KG1 (cell line): ENCODE results near the gene FSD2.
"Not testable (repeated sequence)": the region's sequence is repeated elsewhere in the genome, so short reads cannot be mapped to it uniquely, and the experiment has no call there.

ENCODE experiments used
- DNase-seq: peaks from one replicate; lab custom pipeline; 2025; lab: John Stamatoyannopoulos, UW

The FSD2 gene

DNA sequence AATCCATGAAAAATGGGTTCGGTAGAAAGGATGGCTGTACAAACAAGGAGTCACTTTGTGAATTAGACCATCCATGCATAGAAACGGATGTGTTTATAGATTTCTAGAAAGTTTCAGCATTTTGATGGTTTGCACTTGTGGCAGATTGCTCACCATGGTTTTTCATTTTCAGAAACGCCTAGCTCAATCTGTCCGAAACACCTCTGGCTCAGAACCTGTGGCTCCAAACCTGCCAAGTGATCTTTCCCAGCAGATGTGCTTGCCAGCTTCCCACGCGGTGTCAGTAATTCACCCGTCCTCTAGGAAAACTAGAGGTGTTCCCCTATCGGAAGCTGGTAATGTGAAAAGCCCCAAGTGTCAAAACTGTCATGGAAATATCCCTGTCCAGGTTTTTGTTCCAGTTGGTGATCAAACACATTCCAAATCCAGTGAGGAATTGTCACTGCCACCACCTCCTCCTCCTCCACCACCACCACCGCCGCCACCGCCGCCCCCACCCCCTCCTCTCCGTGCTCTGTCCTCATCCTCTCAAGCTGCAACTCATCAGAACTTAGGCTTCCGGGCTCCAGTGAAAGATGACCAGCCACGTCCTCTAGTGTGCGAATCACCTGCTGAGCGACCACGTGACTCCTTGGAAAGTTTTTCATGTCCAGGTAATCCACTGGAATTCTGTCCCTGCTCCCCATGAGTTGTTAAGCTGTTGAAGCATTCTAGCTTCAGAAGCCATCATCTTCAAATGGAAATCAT lies 24.7 kb upstream of the FSD2 start:
- no peak for DNase-seq

DNA sequence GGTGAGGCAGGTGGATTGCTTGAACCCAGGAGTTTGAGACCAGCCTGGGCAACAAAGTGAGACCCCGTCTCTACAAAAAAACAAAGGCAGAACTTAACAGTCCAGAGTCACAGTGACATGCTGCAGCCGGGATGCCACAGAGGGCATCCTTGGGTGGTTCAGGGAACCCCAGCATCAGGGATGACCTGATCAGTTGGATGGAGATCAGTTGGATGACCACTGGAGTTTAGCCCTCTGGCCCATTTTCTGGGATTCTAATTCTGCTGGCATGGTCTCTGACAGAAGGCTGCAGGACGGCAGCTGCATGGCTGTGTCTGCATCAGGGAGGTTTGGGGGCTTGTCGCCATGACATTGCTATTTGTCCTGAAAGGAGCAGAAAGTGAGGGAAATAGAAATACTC lies 23.4 kb upstream of the FSD2 start:
- no peak for DNase-seq

DNA sequence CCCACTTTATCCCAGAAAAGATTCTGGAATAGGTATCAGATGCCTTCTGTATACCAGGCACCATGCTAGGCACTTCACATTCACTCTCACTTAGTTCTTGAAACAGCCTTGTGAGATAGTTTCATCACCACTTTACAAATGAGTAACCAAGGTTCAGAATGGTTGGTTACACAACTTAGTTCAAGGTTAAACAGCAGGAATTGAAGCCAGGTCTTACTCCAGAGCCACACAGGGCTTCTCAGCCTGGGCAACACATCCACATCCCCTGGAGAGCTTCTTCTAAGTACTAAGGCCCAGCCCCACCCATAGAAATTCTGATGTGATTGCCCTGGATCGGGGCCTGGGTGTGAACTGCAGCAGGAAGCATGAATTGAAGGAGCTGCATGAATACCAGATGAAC lies 22.2 kb upstream of the FSD2 start:
- DNase-seq: no peak

DNA sequence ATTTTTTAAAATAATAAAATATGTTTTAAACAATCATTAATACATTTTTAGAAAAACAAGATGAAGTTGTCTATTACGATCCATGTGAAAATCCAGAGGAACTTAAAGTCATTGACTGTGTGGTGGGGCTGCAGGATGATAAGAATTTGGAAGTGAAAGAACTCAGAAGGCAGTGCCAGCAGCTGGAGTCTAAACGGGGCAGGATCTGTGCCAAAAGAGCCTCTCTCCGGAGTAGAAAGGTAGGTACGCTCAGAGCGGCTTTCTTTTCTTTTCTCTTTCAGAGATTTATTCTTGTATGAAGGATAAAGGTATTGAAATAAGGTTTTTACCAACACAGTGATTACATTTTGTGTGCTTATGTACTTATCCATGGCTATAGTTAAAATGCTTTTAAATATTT lies 17.2 kb upstream of the FSD2 start:
- no peak for DNase-seq

DNA sequence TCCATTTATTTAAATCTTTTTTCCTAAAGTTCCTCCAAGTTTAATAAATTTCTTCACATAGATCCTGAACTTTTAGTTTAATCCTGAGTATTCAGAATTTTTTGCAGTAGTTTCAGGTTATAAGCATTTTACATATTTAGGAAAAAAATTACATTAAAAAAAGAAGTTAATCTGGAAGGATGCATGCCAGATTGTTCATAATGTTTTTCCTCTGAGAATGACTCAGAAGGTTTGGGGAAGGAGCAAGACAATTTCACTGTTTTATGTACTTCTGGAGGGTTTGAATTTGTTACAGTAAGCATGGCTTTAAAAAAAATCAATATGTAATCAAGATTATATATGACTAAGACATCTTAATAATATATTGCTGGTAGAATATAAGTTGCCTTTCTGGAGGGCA lies 16.0 kb upstream of the FSD2 start:
- DNase-seq: not testable (repeated sequence)

DNA sequence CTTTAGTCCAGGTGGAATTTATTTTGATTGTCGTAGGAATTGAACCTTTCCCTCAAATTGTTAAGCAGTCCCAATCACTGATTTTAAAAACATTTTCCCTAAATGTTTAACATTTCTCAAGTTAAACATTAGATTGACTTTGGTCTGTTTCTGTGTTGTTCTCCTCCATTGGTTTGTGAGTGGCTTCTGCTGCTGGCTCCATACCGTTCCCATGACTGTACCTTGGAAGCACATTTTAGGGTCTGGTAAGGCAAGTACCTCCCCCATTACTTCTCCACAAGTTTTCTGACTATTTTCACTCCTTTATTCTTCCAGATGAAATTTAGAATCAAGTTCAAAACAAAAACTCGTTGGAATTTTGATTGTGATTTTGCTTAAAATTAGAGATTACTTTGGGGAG lies 15.5 kb upstream of the FSD2 start:
- DNase-seq: not testable (repeated sequence)

DNA sequence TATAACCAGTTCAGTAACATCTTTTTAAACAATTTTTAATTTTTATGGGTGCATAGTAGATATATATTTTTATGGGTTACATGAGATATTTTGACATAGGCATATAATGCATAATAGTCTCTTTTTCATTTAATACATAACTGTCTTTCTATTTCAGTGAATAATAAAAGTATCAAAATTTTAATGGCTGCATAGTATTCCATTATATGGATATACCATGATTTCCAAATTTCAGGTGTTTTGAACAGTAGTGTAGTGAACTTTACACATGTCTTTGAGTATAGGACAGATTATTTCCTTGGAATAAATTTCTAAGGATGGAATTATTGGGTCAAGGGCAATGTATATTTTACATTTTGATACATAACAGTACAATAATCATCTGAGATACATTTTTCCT lies 14.3 kb upstream of the FSD2 start:
- DNase-seq: no peak

DNA sequence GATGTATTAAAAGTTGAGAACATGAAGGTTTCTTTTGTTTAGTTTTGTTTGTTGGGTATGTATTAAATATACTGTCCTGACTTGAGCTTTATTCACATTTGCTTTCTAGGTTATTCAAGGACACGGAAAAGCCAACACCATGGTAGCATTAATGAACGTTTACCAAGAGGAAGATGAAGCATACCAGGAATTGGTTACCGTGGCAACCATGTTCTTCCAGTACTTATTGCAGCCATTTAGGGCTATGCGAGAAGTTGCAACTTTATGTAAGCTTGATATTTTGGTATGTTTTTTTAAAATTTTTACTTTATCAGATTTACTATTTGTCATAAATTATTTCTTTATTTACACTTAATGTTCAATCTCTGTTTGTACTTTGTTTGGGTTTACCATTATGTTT lies 7.1 kb upstream of the FSD2 start:
- no peak for DNase-seq

DNA sequence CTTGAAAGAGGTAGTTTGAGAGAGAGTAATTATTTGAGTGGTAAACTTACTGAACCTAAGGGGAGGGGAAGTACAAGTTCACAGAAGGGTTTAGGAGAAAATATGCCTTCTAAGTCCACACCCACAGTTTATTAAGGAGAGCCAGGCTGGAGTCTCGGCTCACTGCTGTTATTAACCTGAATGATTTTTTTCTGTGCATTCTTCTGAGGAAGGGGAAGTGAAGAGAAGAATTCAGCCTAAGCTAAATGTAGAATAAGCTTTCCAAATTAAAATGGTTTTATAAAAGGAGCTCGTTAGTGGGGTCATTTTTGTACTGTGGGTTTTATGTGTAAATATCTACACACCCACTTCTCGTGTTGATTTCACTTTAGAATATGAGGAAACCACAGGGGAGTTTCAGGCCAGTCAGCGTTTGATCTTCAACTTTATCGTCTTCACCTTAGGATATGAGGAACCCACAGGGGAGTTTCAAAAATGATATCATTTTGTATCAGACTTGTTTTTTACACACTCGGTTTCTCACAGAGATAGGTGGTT lies 5.1 kb upstream of the FSD2 start:
- DNase-seq: peak; percentile 41

DNA sequence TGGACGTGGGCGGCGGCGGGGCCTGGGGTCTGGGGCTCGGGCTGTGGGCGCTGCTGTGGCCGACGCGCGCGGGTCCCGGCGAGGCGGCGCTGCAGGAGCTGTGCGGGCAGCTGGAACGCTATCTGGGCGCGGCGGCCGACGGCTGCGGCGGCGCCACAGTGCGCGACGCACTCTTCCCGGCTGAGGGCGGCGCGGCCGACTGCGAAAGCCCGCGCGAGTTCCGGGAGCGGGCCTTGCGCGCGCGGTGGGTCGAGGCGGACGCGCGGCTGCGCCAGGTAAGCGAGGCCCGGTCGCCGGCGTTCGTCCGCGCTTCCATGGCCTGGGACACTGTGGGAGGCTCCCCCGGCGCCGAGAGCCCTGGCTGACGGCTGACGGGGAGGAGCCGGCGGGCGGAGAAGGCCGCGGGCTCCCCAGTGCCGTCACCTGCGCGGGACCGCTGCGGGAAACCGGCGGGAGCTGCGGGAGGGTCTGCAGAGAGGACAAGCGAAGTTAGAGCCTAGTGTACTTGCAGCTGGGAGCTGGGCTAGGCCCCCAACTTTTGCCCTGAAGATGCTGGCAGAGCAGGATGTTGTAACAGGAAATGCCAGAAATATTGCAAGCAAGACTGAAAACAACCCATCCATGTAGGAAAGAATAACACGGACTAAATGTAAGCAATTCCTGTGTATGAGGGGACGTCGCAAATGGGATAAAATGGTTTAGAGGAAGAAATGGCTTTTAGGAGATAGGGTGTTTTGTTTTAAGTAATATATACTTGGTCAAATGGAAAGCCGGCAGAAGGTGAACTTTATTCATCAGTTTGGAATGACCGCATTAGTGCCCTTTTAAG lies 4.4 kb upstream of the FSD2 start:
- DNase-seq: peak; percentile 41

DNA sequence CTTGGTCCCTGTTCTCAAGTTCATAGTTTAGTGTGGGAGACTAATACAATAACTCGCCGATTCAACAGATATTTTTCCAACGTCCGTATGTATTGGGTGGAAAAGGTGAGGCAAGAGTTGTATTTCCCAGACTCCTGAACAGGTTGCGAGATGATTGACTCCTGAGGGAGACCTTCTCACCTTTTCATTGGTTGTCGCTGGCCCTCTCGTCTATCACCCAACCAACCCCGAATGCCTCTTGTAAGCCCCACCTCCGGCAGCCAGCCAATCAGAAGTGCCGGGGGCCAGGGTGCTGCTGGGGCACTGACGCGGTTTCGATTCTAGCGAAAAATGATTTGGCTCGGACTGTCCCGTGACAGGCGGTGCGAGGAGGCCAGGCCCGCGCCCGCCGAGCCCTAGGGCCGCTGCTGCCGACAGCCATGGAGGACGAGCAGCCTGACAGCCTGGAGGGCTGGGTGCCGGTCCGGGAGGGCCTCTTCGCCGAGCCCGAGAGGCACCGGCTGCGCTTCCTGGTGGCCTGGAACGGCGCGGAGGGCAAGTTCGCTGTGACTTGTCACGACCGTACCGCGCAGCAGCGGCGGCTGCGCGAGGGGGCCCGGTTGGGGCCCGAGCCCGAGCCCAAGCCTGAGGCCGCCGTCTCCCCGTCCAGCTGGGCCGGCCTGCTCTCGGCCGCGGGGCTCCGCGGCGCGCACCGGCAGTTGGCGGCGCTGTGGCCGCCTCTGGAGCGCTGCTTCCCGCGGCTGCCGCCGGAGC lies 3.6 kb upstream of the FSD2 start, which contains the start of gene WHAMM:
TSS of gene WHAMM (plus strand) at position 321 of the 753 bp plus-strand sequence. CDS start at position 420, 99 bp downstream.
- DNase-seq: peak; percentile 95

DNA sequence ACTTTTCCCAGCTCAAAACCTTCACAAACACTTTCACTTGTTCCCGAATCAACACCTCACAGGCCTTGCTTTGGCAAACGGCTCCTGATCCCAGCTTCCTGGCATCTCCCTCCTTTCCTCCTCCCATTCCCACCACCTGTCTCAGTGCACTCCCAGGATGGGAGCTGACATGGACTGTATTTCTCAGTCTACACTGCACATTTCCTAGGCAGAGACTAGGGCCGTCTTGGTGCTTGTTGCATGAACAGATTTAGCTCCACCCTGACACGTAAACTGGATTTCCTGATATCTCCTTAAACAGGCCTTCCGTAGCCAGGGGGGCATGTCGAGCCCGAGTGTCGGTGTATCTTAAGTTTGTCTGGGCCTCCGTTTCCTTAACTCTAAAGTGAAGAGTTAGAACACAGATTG lies 2.8 kb upstream of the FSD2 start:
- DNase-seq: no peak

DNA sequence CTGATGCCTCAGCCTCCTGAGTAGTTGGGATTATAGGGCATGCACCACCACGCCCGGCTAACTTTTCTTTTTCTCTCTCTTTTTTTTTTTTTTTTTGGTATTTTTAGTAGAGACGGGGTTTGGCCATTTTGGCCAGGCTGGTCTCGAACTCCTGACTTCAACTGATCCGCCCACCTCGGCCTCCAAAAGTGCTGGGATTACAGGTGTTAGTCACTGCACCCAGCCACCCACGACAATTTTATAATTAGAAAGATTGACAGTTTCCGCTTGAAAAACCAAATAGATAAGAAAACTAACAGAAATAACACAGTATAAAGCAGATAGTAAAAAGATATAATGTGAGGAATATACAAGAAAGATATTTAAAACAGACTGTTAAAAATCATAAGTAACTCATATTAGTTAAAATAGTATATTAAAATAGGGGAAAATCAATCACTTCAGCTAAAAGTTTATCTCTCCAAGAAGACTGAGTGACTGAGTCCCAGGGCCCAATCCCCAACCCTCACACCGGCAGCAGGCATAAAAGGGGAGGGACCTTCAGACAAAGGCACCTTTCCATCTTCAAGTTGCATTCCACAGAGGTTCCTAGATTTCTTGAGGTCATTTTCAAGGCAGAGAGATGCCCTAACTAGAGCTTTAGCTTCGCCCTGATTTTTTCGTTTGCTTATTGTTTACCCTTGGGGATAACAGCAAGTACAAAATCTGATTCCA lies 2.2 kb upstream of the FSD2 start:
- DNase-seq: no peak

DNA sequence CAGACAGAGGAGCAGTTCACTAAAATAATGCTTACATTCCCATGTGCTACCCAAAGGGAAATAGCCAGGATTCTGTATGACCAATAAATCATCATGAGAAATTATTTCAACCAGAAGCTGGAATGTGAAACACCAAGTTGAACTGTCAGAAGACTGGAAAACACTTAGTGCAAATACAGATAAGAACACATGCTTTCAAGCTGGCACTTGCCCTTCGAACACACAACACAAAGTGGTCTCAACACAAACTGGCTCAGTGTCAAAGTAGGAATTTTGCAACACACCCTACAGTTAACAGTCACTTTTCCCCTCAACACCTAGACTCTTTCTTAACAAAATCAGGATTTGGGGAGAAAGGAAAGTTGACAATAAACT lies 1.3 kb downstream of the FSD2 start:
- no peak for DNase-seq

DNA sequence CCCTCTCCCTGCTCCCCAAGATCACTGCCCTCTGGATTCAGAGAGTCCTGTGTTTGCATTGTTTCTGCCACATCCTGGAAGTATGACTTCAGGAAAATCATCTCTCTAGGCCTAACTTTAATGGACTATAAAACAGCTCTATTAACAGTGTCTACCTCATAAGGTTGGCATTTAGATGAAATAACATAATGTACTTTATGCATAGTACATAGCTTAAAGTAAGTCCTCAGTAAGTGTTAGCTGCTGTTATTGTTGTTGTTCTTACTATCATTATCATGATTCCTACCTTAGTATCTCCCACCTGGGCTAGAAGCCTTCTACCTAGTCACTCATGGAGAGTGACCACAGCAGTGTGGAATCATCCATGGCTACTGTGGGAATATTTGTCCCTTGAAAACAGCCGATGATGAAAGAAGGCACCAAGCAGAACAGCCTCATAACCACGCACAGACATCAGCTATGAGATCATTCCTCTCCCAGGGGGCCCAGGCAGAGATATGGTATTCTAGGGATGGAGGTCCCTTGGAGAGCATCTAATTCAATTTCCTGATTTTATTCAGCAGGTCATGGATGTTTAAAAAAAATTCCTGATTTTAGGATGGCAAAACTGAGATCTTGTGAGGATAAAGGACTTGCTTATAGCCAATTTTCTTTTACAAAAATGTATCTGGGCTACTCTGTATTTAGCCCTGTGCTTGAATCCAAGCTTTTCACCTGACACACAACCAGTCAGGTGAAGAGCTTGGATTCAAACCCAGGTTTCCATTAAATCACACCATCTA lies 1.9 kb downstream of the FSD2 start:
- DNase-seq: no peak

DNA sequence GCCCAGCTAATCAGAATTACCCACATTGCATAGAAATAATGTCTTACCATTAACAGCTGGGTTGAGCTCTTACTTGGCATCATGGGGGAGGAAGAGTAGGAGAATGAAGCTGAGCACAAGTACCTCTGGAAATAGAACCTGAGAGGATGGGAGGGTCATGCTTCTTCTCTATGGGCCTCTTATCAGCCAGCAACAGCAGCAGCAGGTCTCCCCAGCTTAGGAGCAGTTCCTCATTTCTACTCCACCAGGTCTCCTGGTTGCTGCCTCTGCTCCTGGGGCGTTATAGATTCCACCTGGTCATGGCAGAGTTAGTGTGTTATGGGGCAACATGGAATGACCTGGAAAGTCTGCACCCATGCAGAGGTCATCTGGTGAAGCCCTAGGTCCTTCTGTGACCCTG lies 3.4 kb downstream of the FSD2 start:
- DNase-seq: no peak

DNA sequence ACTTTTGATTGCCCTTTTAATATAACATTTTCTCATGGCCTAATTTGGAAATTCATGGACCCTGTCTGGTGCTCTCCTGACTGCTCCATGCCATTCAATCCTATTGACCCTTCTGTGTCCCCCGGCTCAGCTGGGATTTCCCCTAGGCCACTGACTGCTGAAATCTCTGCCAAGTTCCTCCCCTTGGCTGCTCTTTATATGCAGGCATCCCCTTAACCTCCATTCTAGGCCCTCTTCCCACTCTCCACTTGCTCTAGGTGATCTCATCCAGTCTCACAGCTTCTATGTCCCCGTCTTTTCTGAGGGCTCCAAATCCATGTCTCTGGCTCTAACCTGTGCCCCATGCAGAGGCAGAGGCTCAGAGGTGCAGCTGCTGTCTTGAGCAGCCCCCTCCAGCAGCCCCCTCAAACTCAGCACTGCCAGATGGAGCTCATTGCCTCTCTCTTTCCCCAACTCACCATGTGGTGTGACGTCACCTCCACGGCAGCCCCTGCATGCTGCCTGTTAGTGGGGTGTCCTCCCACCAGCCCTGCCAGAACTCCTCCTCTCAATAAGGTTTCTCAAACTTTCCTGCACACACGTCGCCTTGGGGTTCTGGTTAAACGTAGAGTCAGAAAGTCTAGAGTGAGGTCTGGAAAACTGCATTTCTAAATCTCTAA lies 6.6 kb downstream of the FSD2 start:
- DNase-seq: no peak

DNA sequence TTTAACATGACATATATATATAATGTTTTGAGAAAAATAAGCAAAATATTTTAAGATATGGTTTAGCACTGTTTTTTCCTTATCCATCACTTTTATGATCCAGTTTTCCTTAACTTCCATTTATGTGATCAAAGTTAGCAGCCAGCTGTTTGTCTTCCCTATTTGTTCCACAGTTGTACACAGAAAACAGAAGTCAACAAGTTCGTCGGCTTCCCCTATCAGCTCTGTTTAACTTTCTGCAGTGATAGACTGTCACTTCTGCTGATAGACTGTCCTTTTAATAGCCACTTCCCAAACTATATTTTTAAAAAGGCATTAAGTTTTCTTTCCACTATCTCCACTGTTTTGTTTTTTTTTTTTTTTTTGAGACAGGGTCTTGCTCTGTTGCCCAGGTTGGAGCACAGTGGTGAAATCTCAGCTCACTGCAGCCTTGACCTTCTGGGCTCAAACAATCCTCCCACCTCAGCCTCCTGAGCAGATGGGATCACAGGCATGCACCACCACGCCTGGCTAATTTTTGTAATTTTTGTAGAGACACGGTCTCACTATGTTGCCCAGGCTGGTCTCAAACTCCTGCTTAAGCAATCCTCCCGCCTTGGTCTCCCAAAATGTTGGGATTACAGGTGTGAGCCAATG lies 7.2 kb downstream of the FSD2 start:
- no peak for DNase-seq

DNA sequence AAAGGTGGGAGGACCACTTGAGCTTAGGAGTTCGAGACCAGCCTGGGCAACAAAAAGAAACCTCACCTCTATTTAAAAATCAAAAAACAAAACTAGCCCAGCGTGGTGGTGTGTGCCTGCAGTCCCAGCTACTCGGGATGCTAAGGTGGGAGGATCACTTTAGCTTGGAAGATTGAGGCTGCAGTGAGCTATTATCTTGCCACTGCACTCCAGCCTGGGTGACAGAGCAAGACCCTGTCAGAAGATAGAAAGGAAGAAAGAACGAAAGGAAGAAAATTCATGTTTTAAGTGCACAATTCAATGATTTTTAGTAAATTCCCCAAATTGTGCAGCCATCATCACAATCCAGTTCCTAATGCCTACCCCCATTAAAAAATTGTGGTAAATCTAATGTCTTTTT lies 7.8 kb downstream of the FSD2 start:
- no peak for DNase-seq

DNA sequence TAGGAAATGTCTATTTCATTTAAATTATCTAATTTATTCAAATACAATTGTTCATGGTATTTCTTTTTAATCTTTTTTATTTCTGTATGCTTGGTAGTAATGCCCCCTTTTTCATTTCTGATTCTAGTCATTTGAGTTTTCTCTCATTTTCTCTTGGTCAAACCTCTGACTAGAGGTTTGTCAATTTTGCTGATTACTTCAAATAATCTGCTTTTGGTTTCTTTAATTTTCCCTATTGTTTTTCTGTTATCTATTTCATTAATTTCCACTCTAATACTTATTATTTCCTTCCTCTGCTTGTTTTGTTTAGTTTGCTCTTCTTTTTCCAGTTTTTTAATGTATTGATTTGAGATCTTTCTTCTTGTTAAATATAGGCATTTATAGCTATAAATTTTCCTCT lies 12.1 kb downstream of the FSD2 start:
- DNase-seq: no peak
